ENCODE results near the gene CBX8. TPM values are rescaled to one million over a fixed set of nuclear protein-coding genes. Genes with fewer than 3 reads are reported as not detected.

Gene CBX8
- total and polyA plus RNA-seq, 2 of the 13 experiments (the other 11 are each of a cell fraction or from before 2014, with no cell fraction given), result 0.34 to 12.6 TPM

DNA sequence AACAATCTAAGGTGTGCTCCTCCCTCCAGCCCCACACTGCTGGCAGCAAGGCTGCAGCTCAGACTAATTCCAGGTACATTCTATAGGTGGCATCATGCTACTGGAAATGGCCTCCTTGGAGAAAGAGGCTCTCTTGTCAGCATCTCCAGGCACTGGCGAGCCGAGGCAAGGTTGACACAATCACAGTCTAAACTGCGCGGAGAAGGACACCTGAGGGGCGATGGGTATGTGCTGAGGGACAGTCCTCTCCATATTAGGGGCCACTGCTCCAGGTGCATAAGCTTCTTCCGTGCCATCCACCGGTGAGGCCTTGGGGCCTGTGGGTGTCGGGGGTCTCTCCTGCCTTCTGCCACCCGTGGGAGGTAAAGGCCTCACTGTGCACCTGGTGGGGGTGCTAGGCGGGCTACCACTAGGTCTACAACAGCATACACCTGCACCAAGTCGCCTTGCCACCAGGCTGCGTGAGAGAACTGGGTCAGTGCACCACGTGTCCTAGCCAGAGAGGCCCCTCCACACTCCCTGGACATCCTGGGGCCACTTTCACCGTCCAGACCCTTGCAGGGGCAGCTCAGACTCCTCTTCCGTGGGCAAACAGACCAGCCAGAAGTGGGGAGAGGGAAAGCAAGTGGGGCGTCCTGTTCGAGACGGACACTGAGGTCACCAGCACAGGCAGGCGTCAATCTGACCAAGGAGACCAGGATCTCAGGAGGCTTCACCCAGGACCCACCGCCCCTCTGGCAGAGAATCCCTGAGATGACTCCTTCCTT, 12.1 kb upstream of the CBX8 start (continued):
- TF ChIP-seq, protein P1, sequence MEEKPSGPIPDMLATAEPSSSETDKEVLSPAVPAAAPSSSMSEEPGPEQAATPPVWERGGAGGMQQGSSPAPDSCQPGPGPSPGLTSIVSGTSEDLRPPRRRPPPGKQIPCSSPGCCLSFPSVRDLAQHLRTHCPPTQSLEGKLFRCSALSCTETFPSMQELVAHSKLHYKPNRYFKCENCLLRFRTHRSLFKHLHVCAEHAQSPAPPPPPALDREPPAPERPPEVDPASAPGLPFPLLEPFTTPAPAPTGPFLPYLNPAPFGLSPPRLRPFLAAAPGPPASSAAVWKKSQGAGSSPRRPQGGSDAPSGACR (CRISPR knock-in tag; IDR thresholded peaks at IDR 0.05), result peak; percentile 83; the same call in 1 of the 2 replicates
- TF ChIP-seq, protein P2, sequence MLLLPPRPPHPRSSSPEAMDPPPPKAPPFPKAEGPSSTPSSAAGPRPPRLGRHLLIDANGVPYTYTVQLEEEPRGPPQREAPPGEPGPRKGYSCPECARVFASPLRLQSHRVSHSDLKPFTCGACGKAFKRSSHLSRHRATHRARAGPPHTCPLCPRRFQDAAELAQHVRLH (CRISPR knock-in tag; IDR thresholded peaks at IDR 0.05; ENCODE audit: borderline replicate concordance, low read depth), result 0 out of 2 replicates have a peak, but pooled peaks have one; percentile 44
- TF ChIP-seq SMYD3 (CRISPR knock-in tag; IDR thresholded peaks at IDR 0.05) (no peak), ZNF737 (CRISPR knock-in tag; IDR thresholded peaks at IDR 0.05; ENCODE audit: borderline replicate concordance) (no peak), ZNF264 (CRISPR knock-in tag; IDR thresholded peaks at IDR 0.05) (no peak), ZBTB8A (CRISPR knock-in tag; IDR thresholded peaks at IDR 0.05; ENCODE audit: borderline replicate concordance, low read depth) (no peak), ZNF652 (CRISPR knock-in tag; IDR thresholded peaks at IDR 0.05; ENCODE audit: borderline replicate concordance, low read depth) (no peak), ZBTB21 (CRISPR knock-in tag; IDR thresholded peaks at IDR 0.05) (no peak), ZNF468 (CRISPR knock-in tag; IDR thresholded peaks at IDR 0.05) (no peak), ZSCAN25 (CRISPR knock-in tag; IDR thresholded peaks at IDR 0.05) (peak; percentile 83; the same call in 1 of the 2 replicates), RBFOX2 (IDR thresholded peaks at IDR 0.05; ENCODE audit: low read depth, low read length) (no peak), STAT5B (CRISPR knock-in tag; IDR thresholded peaks at IDR 0.05) (no peak), ZNF160 (CRISPR knock-in tag; IDR thresholded peaks at IDR 0.05) (no peak), PHF20 (CRISPR knock-in tag; IDR thresholded peaks at IDR 0.05) (no peak), SETDB1 (CRISPR knock-in tag; IDR thresholded peaks at IDR 0.05; ENCODE audit: borderline replicate concordance) (no peak), FOXP1 (IDR thresholded peaks at IDR 0.05) (no peak), FOXP1 (CRISPR knock-in tag; IDR thresholded peaks at IDR 0.05) (no peak), ZMAT3 (CRISPR knock-in tag; conservative IDR thresholded peaks at IDR 0.05) (no peak), DPF2 (CRISPR knock-in tag; IDR thresholded peaks at IDR 0.05; ENCODE audit: borderline replicate concordance, low read depth) (no peak)
- TF ChIP-seq, protein P3, sequence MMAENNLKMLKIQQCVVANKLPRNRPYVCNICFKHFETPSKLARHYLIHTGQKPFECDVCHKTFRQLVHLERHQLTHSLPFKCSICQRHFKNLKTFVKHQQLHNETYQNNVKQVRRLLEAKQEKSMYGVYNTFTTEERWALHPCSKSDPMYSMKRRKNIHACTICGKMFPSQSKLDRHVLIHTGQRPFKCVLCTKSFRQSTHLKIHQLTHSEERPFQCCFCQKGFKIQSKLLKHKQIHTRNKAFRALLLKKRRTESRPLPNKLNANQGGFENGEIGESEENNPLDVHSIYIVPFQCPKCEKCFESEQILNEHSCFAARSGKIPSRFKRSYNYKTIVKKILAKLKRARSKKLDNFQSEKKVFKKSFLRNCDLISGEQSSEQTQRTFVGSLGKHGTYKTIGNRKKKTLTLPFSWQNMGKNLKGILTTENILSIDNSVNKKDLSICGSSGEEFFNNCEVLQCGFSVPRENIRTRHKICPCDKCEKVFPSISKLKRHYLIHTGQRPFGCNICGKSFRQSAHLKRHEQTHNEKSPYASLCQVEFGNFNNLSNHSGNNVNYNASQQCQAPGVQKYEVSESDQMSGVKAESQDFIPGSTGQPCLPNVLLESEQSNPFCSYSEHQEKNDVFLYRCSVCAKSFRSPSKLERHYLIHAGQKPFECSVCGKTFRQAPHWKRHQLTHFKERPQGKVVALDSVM (CRISPR knock-in tag; IDR thresholded peaks at IDR 0.05), result no peak
- TF ChIP-seq, protein P4, sequence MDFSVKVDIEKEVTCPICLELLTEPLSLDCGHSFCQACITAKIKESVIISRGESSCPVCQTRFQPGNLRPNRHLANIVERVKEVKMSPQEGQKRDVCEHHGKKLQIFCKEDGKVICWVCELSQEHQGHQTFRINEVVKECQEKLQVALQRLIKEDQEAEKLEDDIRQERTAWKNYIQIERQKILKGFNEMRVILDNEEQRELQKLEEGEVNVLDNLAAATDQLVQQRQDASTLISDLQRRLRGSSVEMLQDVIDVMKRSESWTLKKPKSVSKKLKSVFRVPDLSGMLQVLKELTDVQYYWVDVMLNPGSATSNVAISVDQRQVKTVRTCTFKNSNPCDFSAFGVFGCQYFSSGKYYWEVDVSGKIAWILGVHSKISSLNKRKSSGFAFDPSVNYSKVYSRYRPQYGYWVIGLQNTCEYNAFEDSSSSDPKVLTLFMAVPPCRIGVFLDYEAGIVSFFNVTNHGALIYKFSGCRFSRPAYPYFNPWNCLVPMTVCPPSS (IDR thresholded peaks at IDR 0.05), result no peak
- TF ChIP-seq, protein P5, sequence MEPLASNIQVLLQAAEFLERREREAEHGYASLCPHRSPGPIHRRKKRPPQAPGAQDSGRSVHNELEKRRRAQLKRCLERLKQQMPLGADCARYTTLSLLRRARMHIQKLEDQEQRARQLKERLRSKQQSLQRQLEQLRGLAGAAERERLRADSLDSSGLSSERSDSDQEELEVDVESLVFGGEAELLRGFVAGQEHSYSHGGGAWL (CRISPR knock-in tag; IDR thresholded peaks at IDR 0.05), result no peak
- TF ChIP-seq, protein P6, sequence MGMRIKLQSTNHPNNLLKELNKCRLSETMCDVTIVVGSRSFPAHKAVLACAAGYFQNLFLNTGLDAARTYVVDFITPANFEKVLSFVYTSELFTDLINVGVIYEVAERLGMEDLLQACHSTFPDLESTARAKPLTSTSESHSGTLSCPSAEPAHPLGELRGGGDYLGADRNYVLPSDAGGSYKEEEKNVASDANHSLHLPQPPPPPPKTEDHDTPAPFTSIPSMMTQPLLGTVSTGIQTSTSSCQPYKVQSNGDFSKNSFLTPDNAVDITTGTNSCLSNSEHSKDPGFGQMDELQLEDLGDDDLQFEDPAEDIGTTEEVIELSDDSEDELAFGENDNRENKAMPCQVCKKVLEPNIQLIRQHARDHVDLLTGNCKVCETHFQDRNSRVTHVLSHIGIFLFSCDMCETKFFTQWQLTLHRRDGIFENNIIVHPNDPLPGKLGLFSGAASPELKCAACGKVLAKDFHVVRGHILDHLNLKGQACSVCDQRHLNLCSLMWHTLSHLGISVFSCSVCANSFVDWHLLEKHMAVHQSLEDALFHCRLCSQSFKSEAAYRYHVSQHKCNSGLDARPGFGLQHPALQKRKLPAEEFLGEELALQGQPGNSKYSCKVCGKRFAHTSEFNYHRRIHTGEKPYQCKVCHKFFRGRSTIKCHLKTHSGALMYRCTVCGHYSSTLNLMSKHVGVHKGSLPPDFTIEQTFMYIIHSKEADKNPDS (CRISPR knock-in tag; IDR thresholded peaks at IDR 0.05), result no peak
- TF ChIP-seq, protein P7, sequence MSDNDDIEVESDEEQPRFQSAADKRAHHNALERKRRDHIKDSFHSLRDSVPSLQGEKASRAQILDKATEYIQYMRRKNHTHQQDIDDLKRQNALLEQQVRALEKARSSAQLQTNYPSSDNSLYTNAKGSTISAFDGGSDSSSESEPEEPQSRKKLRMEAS (IDR thresholded peaks at IDR 0.05), result peak; percentile 77

Data from HepG2 (cell line).